ENCODE measurements around the gene TMEM200B. TPM values are rescaled to one million over a fixed set of nuclear protein-coding genes. Genes with fewer than 3 reads are reported as not detected.
"Not testable (repeated sequence)": the region's sequence is repeated elsewhere in the genome, so short reads cannot be mapped to it uniquely, and the experiment has no call there.

The TMEM200B gene
- total and polyA plus RNA-seq, 2 experiments from 2014 or later, result 5.1 to 20.4 TPM

- 80 to 92% methylated on average over 3 of the region's 3 CpGs for WGBS, 2 experiments (ENCODE audit: low coverage in 1 of 2, low lambda C conversion rate in 2 of 2, missing lambda C conversion rate in 2 of 2)
- H3K4me2 ChIP-seq (ENCODE audit: unreplicated experiment), result no peak overlapping the region
- DNase-seq, result no peak
Measured at GRCh38 chr1:29081201-29081600, 42.5 kb downstream of the TMEM200B start.

GRCh38 chr1:29079916-29080629 is 43.6 kb downstream of the TMEM200B start:
- not testable (repeated sequence) for H3K27ac ChIP-seq

More at GRCh38 chr1:29081201-29081600, 42.5 kb downstream of the TMEM200B start:
- in situ Hi-C loops (cut with MboI), result no loop called here
- no peaks in the 10 kb centered on the region for H4K20me1 ChIP-seq (ENCODE audit: insufficient read depth)
- no peak overlapping the region for H3K4me3 ChIP-seq
- no peaks in the 10 kb centered on the region for H3K9me2 ChIP-seq (ENCODE audit: insufficient read depth)
- H3K9ac ChIP-seq, result no peak overlapping the region
- H3K4me1 ChIP-seq (ENCODE audit: insufficient read depth), result no peaks in the 10 kb centered on the region
- H3K9me3 ChIP-seq (ENCODE audit: low read depth), result no peaks in the 10 kb centered on the region
- no peaks in the 10 kb centered on the region for H3K36me3 ChIP-seq (ENCODE audit: low read depth)
- H3F3A ChIP-seq (ENCODE audit: insufficient read depth), result no peaks in the 10 kb centered on the region
- H2AFZ ChIP-seq, result no peak overlapping the region
- H3K79me2 ChIP-seq (ENCODE audit: insufficient read depth), result no peaks in the 10 kb centered on the region
- H3K27me3 ChIP-seq (replicated peaks; ENCODE audit: insufficient read depth), result no peaks in the 10 kb centered on the region
- no peak for TF ChIP-seq EZH2phosphoT487 (IDR thresholded peaks at IDR 0.05; ENCODE audit: insufficient read depth, low read depth)
- TF ChIP-seq EZH2 (IDR thresholded peaks at IDR 0.05; ENCODE audit: insufficient read depth, poor library complexity, severe bottlenecking), result no peak
- no peak overlapping the region for H3K27ac ChIP-seq

GRCh38 chr1:29077155-29077554 is 46.5 kb downstream of the TMEM200B start:
- Histone ChIP-seq H3K27me3 (replicated peaks; ENCODE audit: insufficient read depth) (no peaks in the 10 kb centered on the region), H3K4me3 (no peak overlapping the region), H3K79me2 (ENCODE audit: insufficient read depth) (no peaks in the 10 kb centered on the region), H3K4me2 (ENCODE audit: unreplicated experiment) (no peak overlapping the region), H2AFZ (no peak overlapping the region), H3K9ac (no peak overlapping the region), H3F3A (ENCODE audit: insufficient read depth) (no peaks in the 10 kb centered on the region), H3K36me3 (ENCODE audit: low read depth) (no peaks in the 10 kb centered on the region), H3K9me2 (ENCODE audit: insufficient read depth) (no peaks in the 10 kb centered on the region), H3K9me3 (ENCODE audit: low read depth) (no peaks in the 10 kb centered on the region), H3K27ac (no peak overlapping the region), H3K4me1 (ENCODE audit: insufficient read depth) (no peaks in the 10 kb centered on the region), H4K20me1 (ENCODE audit: insufficient read depth) (no peaks in the 10 kb centered on the region)
- no peak for DNase-seq
- no peak for TF ChIP-seq EZH2phosphoT487 (IDR thresholded peaks at IDR 0.05; ENCODE audit: insufficient read depth, low read depth)
- TF ChIP-seq EZH2 (IDR thresholded peaks at IDR 0.05; ENCODE audit: insufficient read depth, poor library complexity, severe bottlenecking), result no peak
- 85 to 96% methylated on average over 2 of the region's 2 CpGs for WGBS, 2 experiments (ENCODE audit: low coverage in 1 of 2, low lambda C conversion rate in 2 of 2, missing lambda C conversion rate in 2 of 2)
- in situ Hi-C loops (cut with MboI), result no loop called here

More at GRCh38 chr1:29079916-29080629, 43.6 kb downstream of the TMEM200B start:
- DNase-seq; H3K4me3 ChIP-seq; H4K20me1 ChIP-seq (ENCODE audit: insufficient read depth); H3K27me3 ChIP-seq (replicated peaks; ENCODE audit: insufficient read depth); in situ Hi-C loops (cut with MboI); H3K4me1 ChIP-seq (ENCODE audit: insufficient read depth); H3K79me2 ChIP-seq (ENCODE audit: insufficient read depth); H3K4me2 ChIP-seq (ENCODE audit: unreplicated experiment); H3K9me2 ChIP-seq (ENCODE audit: insufficient read depth); H3K9me3 ChIP-seq (ENCODE audit: low read depth); H2AFZ ChIP-seq; H3F3A ChIP-seq (ENCODE audit: insufficient read depth); H3K36me3 ChIP-seq (ENCODE audit: low read depth); H3K9ac ChIP-seq: not testable (repeated sequence)
- WGBS, 2 experiments (ENCODE audit: low coverage in 1 of 2, low lambda C conversion rate in 2 of 2, missing lambda C conversion rate in 2 of 2), result 87% methylated on average over 16 of the region's 16 CpGs

Small RNAs within 50 kb of the gene (small RNA-seq; reads per million reads assigned to genes)
- not detected for gene RF02271 (ENCODE audit: low read depth, low replicate concordance)

Other genes with a start within 250 kb of the TMEM200B start
- 1.5 and 2.7 TPM in 2 replicates for gene EPB41, start 209.3 kb downstream of the TMEM200B start, total RNA-seq (2014; rRNA removed; shearing (Covaris generic))
- 0.89 and 0.91 TPM in 2 replicates for gene EPB41, start 209.3 kb downstream of the TMEM200B start, polyA plus RNA-seq (2016; fragmentation: Nextera tagmentation; extraction: Ambion mirVana)
- 36.3 and 45.0 TPM in 2 replicates for gene SRSF4, start 58.0 kb upstream of the TMEM200B start, total RNA-seq (2014; rRNA removed; shearing (Covaris generic))
- 60.8 and 65.6 TPM in 2 replicates for gene SRSF4, start 58.0 kb upstream of the TMEM200B start, polyA plus RNA-seq (2016; fragmentation: Nextera tagmentation; extraction: Ambion mirVana)
- gene MECR, start 107.0 kb upstream of the TMEM200B start, total RNA-seq (2014; rRNA removed; shearing (Covaris generic)), result 19.1 and 23.6 TPM in 2 replicates
- gene MECR, start 107.0 kb upstream of the TMEM200B start, polyA plus RNA-seq (2016; fragmentation: Nextera tagmentation; extraction: Ambion mirVana), result 43.3 and 48.2 TPM in 2 replicates
- 16.8 and 18.0 TPM in 2 replicates for gene PTPRU, start 112.6 kb upstream of the TMEM200B start, total RNA-seq (2014; rRNA removed; shearing (Covaris generic))
- gene PTPRU, start 112.6 kb upstream of the TMEM200B start, polyA plus RNA-seq (2016; fragmentation: Nextera tagmentation; extraction: Ambion mirVana), result 6.0 and 6.2 TPM in 2 replicates